ENCODE measurements around the gene MED12L.

GRCh38 chr3:151107701-151108100, 22.2 kb downstream of the MED12L start:
- TF ChIP-seq CTCF (IDR thresholded peaks at IDR 0.05): no peak
- no peak for TF ChIP-seq POLR2AphosphoS5 (IDR thresholded peaks at IDR 0.05)
- no peak for TF ChIP-seq EP300 (IDR thresholded peaks at IDR 0.05)

Data from gastroesophageal sphincter (tissue), 3 donors.